ENCODE results near the gene PCLO. TPM values are rescaled to one million over a fixed set of nuclear protein-coding genes. Genes with fewer than 3 reads are reported as not detected.

The PCLO gene
- total and polyA plus RNA-seq, 9 donors, result 0.27 to 0.90 (median 0.55) TPM

- no peaks in the 10 kb centered on the region for H3K4me1 ChIP-seq (ENCODE audit: control insufficient read depth, insufficient read depth, low read length)
- no peak overlapping the region for H3K4me3 ChIP-seq (ENCODE audit: low read length)
- H3K9me3 ChIP-seq (replicated peaks; ENCODE audit: control insufficient read depth, low read depth, low read length), result no peaks in the 10 kb centered on the region
- H3K27me3 ChIP-seq (ENCODE audit: control insufficient read depth, insufficient read depth, low read length), result no peaks in the 10 kb centered on the region
- no peaks in the 10 kb centered on the region for H3K36me3 ChIP-seq (ENCODE audit: control insufficient read depth, insufficient read depth, low read length)
- WGBS (ENCODE audit: insufficient coverage), result 73% methylated on average over 6 of the region's 6 CpGs
- H3K27ac ChIP-seq (ENCODE audit: low read length), result no peak overlapping the region
- DNase-seq, result no peak
These were observed 296.8 kb downstream of the PCLO start for GRCh38 chr7:82865856-82866255.

- WGBS (ENCODE audit: insufficient coverage), result no CpG with 5 or more reads among the region's 1 CpG
- Histone ChIP-seq H3K4me3 (ENCODE audit: low read length) (no peak overlapping the region), H3K27me3 (ENCODE audit: control insufficient read depth, insufficient read depth, low read length) (no peaks in the 10 kb centered on the region)
These were observed 303.4 kb downstream of the PCLO start for GRCh38 chr7:82859106-82859850.

GRCh38 chr7:82851121-82851520 is 311.6 kb downstream of the PCLO start:
- WGBS (ENCODE audit: insufficient coverage), result 31% methylated on average over 2 of the region's 4 CpGs

More at GRCh38 chr7:82859106-82859850, 303.4 kb downstream of the PCLO start:
- no peaks in the 10 kb centered on the region for H3K9me3 ChIP-seq (replicated peaks; ENCODE audit: control insufficient read depth, low read depth, low read length)
- H3K36me3 ChIP-seq (ENCODE audit: control insufficient read depth, insufficient read depth, low read length), result no peaks in the 10 kb centered on the region
- H3K4me1 ChIP-seq (ENCODE audit: control insufficient read depth, insufficient read depth, low read length), result no peaks in the 10 kb centered on the region
- no peak for DNase-seq
- H3K27ac ChIP-seq (ENCODE audit: low read length), result no peak overlapping the region

GRCh38 chr7:82841828-82842227 is 320.9 kb downstream of the PCLO start:
- Histone ChIP-seq H3K9me3 (replicated peaks; ENCODE audit: control insufficient read depth, low read depth, low read length) (no peaks in the 10 kb centered on the region), H3K4me3 (ENCODE audit: low read length) (no peak overlapping the region), H3K4me1 (ENCODE audit: control insufficient read depth, insufficient read depth, low read length) (no peaks in the 10 kb centered on the region), H3K27me3 (ENCODE audit: control insufficient read depth, insufficient read depth, low read length) (no peaks in the 10 kb centered on the region), H3K27ac (ENCODE audit: low read length) (no peak overlapping the region), H3K36me3 (ENCODE audit: control insufficient read depth, insufficient read depth, low read length) (no peaks in the 10 kb centered on the region)
- DNase-seq, result no peak
- WGBS (ENCODE audit: insufficient coverage), result no CpG with 5 or more reads among the region's 1 CpG

More at GRCh38 chr7:82851121-82851520, 311.6 kb downstream of the PCLO start:
- DNase-seq, result no peak
- H3K4me3 ChIP-seq (ENCODE audit: low read length), result no peak overlapping the region
- no peak overlapping the region for H3K27ac ChIP-seq (ENCODE audit: low read length)
- H3K36me3 ChIP-seq (ENCODE audit: control insufficient read depth, insufficient read depth, low read length), result no peaks in the 10 kb centered on the region
- no peaks in the 10 kb centered on the region for H3K27me3 ChIP-seq (ENCODE audit: control insufficient read depth, insufficient read depth, low read length)
- no peaks in the 10 kb centered on the region for H3K4me1 ChIP-seq (ENCODE audit: control insufficient read depth, insufficient read depth, low read length)
- no peaks in the 10 kb centered on the region for H3K9me3 ChIP-seq (replicated peaks; ENCODE audit: control insufficient read depth, low read depth, low read length)

- Histone ChIP-seq H3K9me3 (replicated peaks; ENCODE audit: control insufficient read depth, low read depth, low read length) (no peaks in the 10 kb centered on the region), H3K36me3 (ENCODE audit: control insufficient read depth, insufficient read depth, low read length) (no peaks in the 10 kb centered on the region), H3K4me3 (ENCODE audit: low read length) (no peak overlapping the region), H3K27ac (ENCODE audit: low read length) (no peak overlapping the region), H3K27me3 (ENCODE audit: control insufficient read depth, insufficient read depth, low read length) (no peaks in the 10 kb centered on the region), H3K4me1 (ENCODE audit: control insufficient read depth, insufficient read depth, low read length) (no peaks in the 10 kb centered on the region)
- no peak for DNase-seq
- WGBS (ENCODE audit: insufficient coverage), result no CpG with 5 or more reads among the region's 3 CpGs
These were observed 322.6 kb downstream of the PCLO start for GRCh38 chr7:82840061-82840460.

GRCh38 chr7:82839555-82839954 is 323.1 kb downstream of the PCLO start:
- Histone ChIP-seq H3K36me3 (ENCODE audit: control insufficient read depth, insufficient read depth, low read length) (no peaks in the 10 kb centered on the region), H3K27me3 (ENCODE audit: control insufficient read depth, insufficient read depth, low read length) (no peaks in the 10 kb centered on the region), H3K4me3 (ENCODE audit: low read length) (no peak overlapping the region), H3K27ac (ENCODE audit: low read length) (no peak overlapping the region), H3K4me1 (ENCODE audit: control insufficient read depth, insufficient read depth, low read length) (no peaks in the 10 kb centered on the region), H3K9me3 (replicated peaks; ENCODE audit: control insufficient read depth, low read depth, low read length) (no peaks in the 10 kb centered on the region)
- 37% methylated on average over 2 of the region's 4 CpGs for WGBS (ENCODE audit: insufficient coverage)
- DNase-seq, result no peak

- no peaks in the 10 kb centered on the region for H3K9me3 ChIP-seq (replicated peaks; ENCODE audit: control insufficient read depth, low read depth, low read length)
- DNase-seq, result no peak
- H3K4me3 ChIP-seq (ENCODE audit: low read length), result no peak overlapping the region
- no peak overlapping the region for H3K27ac ChIP-seq (ENCODE audit: low read length)
- H3K4me1 ChIP-seq (ENCODE audit: control insufficient read depth, insufficient read depth, low read length), result no peaks in the 10 kb centered on the region
- H3K27me3 ChIP-seq (ENCODE audit: control insufficient read depth, insufficient read depth, low read length), result no peaks in the 10 kb centered on the region
- H3K36me3 ChIP-seq (ENCODE audit: control insufficient read depth, insufficient read depth, low read length), result no peaks in the 10 kb centered on the region
These were observed 323.6 kb downstream of the PCLO start for GRCh38 chr7:82839063-82839462.

- H3K27me3 ChIP-seq (ENCODE audit: control insufficient read depth, insufficient read depth, low read length), result no peaks in the 10 kb centered on the region
- no peak for DNase-seq
- H3K36me3 ChIP-seq (ENCODE audit: control insufficient read depth, insufficient read depth, low read length), result no peaks in the 10 kb centered on the region
- H3K4me3 ChIP-seq (ENCODE audit: low read length), result no peak overlapping the region
- no peaks in the 10 kb centered on the region for H3K4me1 ChIP-seq (ENCODE audit: control insufficient read depth, insufficient read depth, low read length)
- H3K9me3 ChIP-seq (replicated peaks; ENCODE audit: control insufficient read depth, low read depth, low read length), result no peaks in the 10 kb centered on the region
- H3K27ac ChIP-seq (ENCODE audit: low read length), result no peak overlapping the region
These were observed 324.4 kb downstream of the PCLO start for GRCh38 chr7:82838314-82838713.

- no peak for DNase-seq
- no peaks in the 10 kb centered on the region for H3K9me3 ChIP-seq (replicated peaks; ENCODE audit: control insufficient read depth, low read depth, low read length)
- no peak overlapping the region for H3K4me3 ChIP-seq (ENCODE audit: low read length)
- WGBS (ENCODE audit: insufficient coverage), result no CpG with 5 or more reads among the region's 2 CpGs
- H3K27ac ChIP-seq (ENCODE audit: low read length), result no peak overlapping the region
- H3K4me1 ChIP-seq (ENCODE audit: control insufficient read depth, insufficient read depth, low read length), result no peaks in the 10 kb centered on the region
- H3K27me3 ChIP-seq (ENCODE audit: control insufficient read depth, insufficient read depth, low read length), result no peaks in the 10 kb centered on the region
- H3K36me3 ChIP-seq (ENCODE audit: control insufficient read depth, insufficient read depth, low read length), result no peaks in the 10 kb centered on the region
These were observed 339.6 kb downstream of the PCLO start for GRCh38 chr7:82823073-82823472.

GRCh38 chr7:82821037-82821436 is 341.6 kb downstream of the PCLO start:
- H3K36me3 ChIP-seq (ENCODE audit: control insufficient read depth, insufficient read depth, low read length), result no peaks in the 10 kb centered on the region
- no CpG with 5 or more reads among the region's 1 CpG for WGBS (ENCODE audit: insufficient coverage)
- H3K27ac ChIP-seq (ENCODE audit: low read length), result no peak overlapping the region
- no peak overlapping the region for H3K4me3 ChIP-seq (ENCODE audit: low read length)
- no peaks in the 10 kb centered on the region for H3K27me3 ChIP-seq (ENCODE audit: control insufficient read depth, insufficient read depth, low read length)
- no peaks in the 10 kb centered on the region for H3K9me3 ChIP-seq (replicated peaks; ENCODE audit: control insufficient read depth, low read depth, low read length)
- H3K4me1 ChIP-seq (ENCODE audit: control insufficient read depth, insufficient read depth, low read length), result no peaks in the 10 kb centered on the region
- no peak for DNase-seq

GRCh38 chr7:82818171-82818570 is 344.5 kb downstream of the PCLO start:
- H3K4me3 ChIP-seq (ENCODE audit: low read length), result no peak overlapping the region
- no CpG with 5 or more reads among the region's 4 CpGs for WGBS (ENCODE audit: insufficient coverage)
- H3K36me3 ChIP-seq (ENCODE audit: control insufficient read depth, insufficient read depth, low read length), result no peaks in the 10 kb centered on the region
- no peak overlapping the region for H3K27ac ChIP-seq (ENCODE audit: low read length)
- DNase-seq, result no peak
- H3K27me3 ChIP-seq (ENCODE audit: control insufficient read depth, insufficient read depth, low read length), result no peaks in the 10 kb centered on the region
- no peaks in the 10 kb centered on the region for H3K9me3 ChIP-seq (replicated peaks; ENCODE audit: control insufficient read depth, low read depth, low read length)
- no peaks in the 10 kb centered on the region for H3K4me1 ChIP-seq (ENCODE audit: control insufficient read depth, insufficient read depth, low read length)
